Stimulated activated CD4-positive, alpha-beta T cell treated with anti-CD3 and anti-CD28 coated beads, TNF-alpha, amount 100 ng/mL, for 4 hours (primary cell): ENCODE results near the gene SELL.
"Not testable (repeated sequence)": the region's sequence is repeated elsewhere in the genome, so short reads cannot be mapped to it uniquely, and the experiment has no call there.

Experiments used
- DNase-seq, 3 experiments: peaks; one replicate each; pipeline ENCODE4 v3.0.0-alpha.2; 2020; ENCODE audit warnings: low read depth in 3 of 3

SELL gene

DNA sequence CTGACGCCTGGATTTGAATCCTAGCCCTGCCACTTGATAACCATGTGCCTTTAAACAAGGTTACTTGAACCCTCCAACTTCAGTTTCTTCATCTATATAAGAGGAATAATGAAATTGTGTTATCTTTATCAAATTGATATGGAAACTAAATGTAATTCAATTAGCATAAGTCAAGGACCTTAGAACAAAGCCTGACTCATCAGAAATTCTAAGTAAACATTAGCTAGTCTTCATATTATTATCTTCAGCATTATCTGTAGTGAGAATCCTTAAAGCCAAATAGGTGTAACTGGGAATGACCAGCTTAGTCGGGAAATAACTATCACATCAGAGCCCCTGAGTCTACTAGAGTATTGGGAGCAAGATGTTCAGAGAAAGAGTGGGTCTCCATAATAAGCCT lies 6.6 kb downstream of the SELL start:
- DNase-seq, result no peak

DNA sequence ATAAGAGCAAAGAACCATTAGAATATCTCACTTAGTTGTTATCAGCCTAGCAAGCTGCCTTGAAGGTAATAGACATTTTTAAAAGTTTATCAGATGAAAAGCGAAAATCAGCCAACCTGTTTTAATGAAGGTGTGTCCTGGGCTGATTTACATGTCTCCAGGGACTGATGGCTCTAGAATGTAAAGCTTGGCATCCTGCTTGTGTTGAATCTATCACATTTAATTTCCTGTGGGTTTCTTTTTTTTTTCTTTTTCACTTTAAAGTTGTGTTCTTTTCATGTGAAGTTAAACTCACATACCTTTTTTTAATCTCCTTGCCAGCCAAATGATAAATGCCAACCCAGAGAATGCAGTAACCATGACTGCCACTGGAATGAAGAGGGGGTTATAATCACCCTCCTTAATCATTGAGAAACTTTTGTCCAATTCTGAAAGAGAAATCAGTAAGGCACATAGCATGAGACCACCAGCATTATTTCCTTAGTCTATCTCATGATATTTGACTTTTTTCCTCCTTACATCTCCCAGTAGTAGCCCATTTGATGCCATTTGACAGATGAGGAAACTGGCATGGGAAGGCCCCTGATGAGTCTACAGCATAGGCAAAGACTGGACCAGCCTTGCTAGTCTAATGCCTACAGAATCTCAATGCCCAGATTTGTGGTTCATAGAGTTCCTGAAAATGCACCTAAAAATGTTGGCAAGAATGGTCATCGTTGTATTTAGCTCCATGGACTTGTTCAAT lies 10.0 kb downstream of the SELL start:
- no peak for DNase-seq

- DNase-seq, result no peak
Measured at GRCh38 chr1:169699707-169700106, 11.7 kb downstream of the SELL start.

DNA sequence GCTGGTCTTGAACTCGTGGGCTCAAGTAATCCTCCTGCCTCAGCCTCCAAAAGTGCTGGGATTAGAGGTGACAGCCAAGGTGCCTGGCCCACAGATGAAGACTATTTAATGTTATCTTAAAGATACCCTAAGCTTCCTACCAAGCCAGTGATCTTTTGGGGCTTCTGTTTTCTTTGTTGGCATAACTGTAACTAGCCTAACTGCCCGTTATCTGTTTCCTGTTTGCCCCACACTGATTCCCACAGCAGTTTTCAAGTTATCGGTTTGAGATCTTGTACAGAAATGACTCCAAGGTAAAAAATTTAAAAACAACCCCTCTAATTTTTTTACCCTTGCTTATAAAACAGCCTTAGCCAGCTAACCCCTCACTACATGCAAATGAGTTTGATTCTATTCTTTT lies 12.4 kb downstream of the SELL start:
- DNase-seq, result no peak

DNA sequence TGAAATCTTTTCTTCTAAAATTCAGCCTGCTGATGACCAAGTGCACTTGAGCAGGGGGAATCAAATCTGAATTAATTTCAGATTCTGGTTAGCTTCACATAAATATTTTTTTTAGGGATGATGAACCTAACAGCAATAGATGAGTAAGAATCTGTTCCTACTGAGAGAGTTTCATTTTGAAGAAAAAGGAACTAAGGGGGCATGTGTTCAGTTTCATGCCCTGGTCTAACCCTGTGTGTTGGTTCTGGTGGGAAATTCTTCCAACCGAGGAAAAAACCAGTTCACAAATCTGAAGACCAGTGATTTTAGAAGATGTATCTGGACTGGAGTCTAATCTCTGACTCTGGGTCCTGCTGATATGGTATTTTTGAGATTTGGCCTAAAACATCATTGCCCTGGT lies 13.7 kb downstream of the SELL start:
- DNase-seq, result no peak

- DNase-seq, result no peak
Measured at GRCh38 chr1:169696273-169697100, 14.9 kb downstream of the SELL start.

DNA sequence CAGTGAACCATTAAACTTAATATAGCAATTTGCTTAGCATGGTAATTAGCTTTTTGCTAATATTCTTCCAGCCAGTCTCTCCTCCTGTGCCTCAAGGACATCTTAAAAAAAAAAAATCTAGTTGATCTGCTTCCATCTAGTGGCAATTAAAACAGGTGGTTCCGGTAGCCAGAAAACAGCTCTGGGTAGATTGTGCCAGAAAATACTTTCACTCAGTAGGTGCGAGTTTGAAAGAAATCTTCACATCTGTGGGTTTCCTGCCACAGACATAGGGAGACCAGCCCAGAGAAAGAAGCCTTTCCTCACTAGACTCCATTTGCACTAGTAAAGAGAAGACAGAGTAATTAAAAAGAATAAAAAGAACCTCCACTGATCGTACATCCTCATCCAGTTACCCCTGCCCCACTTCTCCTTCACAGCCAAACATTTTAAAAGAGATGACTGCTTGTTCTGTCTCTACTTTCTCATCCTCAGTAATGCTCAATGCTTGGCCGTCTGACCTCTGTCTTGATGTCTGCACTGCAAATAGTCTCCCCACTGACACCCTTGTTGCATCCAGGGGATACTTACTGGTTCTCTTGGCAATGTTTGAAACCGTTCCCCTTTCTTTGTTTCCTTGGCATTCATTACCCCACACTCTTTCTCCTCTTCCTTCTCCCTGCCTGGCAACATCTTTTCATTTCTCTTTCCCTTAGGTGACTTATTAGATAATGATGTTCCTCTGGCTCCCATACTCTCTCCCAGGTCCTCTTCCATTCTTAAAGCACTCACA lies 16.9 kb downstream of the SELL start:
- no peak for DNase-seq

- DNase-seq, result no peak
Measured at GRCh38 chr1:169692756-169693460, 18.5 kb downstream of the SELL start.

DNA sequence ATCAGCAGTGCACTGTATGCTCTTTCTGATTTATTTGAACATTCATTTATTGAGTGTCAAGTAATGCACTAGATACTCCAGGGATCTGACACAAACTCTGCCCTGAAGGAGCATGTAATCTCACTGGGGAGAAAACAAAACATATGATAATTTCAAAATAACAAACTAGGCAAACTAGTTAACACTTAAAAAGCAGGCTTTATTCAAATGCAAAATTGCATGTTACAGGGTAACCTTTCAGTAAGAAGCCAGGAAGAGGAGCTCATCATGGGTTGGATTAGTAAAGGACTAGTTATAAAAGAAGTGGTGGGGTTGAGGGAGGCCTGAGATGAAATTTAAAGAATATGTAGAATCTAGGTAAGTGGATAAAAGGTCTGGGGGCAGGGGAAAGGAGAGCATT lies 20.9 kb downstream of the SELL start:
- no peak for DNase-seq

GRCh38 chr1:169689395-169689794 lies 22.0 kb downstream of the SELL start:
- DNase-seq, result no peak

DNA sequence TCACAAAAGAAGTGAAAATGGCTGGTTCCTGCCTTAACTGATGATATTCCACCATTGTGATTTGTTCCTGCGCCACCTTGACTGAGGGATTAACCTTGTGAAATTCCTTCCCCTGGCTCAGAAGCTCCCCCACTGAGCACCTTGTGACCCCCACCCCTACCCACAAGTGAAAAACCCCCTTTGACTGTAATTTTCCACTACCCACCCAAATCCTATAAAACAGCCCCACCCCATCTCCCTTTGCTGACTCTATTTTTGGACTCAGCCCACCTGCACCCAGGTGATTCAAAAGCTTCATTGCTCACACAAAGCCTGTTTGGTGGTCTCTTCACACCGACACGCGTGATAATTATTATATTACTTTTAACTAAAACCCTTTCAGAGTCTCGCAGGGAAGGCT lies 23.0 kb downstream of the SELL start:
- not testable (repeated sequence) for DNase-seq

- no peak for DNase-seq
Measured at GRCh38 chr1:169683661-169684060, 27.8 kb downstream of the SELL start.

GRCh38 chr1:169683168-169683567 lies 28.3 kb downstream of the SELL start:
- not testable (repeated sequence) for DNase-seq

DNA sequence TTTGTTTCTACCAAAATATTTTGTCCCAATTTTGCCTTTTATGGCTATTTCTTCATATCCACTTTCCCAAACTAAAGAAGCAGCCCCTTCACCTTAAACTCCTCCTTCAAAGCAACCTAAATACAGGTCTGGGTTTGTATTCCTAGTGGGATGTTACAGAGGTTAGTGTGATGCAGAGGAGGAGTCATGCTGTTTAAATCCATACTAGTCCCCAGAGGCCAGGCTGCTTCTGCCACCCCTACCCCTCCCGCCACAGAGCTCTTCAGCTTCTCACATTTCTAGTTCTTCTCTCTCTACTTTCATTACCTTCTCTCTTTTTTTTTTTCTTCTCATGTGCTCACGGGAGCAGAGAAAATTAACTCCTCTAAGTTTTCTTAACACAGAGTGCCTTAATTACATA lies 29.3 kb downstream of the SELL start:
- no peak for DNase-seq

DNA sequence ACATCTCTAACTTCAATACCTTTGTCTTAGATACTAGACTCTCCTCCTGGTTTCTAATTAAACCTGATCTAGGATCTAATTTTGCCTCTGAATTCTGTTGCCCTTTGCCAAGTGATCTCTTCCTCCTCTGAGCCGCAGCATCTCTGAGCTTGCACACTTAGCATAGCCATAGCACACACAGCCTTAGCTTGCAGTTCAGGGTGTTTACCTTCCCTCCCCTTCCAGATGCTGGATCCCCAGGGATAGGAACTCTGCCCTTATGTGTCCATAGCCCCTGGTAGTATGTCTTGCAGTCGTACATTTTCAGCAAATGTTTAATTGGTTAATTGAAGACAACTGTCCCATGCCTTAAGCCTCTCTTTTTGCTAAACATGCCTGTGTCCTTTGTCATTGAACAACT lies 30.3 kb downstream of the SELL start:
- DNase-seq, result no peak

DNA sequence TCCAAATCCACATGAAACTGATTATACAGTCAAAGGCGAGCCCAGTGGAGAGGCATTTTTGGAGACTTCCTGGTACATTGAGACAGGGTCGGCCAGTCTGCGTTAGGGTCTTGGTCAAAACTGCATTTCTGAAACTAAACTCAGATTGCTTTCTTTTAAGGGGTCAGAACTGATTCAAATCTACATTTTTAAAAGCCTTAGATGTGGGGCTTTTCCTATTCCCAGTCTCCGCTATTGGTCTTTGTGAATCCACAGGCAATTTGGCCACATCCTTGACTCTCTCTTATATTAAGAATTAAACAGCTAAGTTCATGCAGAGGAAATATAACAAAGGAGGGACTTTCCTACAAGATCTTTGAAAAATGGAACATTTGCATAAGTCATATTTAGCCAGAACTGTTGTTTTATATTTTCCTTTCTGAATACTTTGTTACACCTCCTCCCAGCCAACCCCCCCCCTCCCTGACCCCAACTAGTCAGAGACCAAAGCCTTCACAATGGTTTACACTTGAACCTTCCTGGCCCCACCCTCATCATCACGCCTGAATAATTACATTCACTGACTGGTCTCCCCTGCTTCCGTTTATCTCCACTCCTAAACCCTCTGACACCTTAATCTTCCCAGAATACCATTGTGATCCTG lies 30.9 kb downstream of the SELL start:
- DNase-seq, result peak in 2 of 3 experiments; percentile 56 to 63

DNA sequence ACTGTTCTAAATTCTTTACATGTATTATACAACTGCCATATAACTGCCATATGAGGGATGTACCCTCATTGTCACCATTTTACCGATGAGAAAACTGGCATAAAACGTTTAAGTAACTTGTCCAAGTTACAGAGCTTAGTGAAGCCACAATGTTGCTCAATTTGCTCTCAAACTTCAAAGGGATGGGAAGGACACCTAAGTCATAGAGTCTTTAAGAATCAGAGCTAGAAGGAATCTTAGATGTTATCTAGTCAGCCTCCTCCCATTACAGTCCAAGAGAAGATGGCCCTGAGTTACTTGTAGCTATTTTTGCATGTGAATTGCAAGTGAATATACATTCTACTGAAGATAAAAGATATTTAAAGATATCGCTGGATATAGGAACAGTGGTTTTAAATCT lies 31.7 kb downstream of the SELL start:
- DNase-seq, result no peak

- DNase-seq, result no peak
Measured at GRCh38 chr1:169676001-169676400, 35.4 kb downstream of the SELL start.

DNA sequence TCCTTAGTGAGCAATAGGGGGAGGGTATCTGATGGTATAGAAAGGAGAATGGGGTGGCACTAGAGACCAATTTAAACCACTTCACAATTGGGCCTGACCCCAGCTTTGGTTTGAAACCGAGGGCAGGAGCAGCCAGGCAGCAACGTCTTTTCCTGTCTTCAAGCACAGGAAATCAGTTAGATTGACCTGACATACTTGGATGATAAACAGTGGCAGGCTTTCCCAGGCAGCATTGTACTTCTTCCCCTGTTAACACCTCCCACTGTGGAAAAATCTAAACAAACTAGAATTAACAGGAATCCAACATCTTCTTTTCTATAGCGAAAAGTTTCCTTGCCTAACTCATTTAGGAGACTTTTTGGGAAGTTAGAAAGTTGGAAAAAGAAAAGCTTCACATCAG lies 40.6 kb downstream of the SELL start:
- no peak for DNase-seq

DNA sequence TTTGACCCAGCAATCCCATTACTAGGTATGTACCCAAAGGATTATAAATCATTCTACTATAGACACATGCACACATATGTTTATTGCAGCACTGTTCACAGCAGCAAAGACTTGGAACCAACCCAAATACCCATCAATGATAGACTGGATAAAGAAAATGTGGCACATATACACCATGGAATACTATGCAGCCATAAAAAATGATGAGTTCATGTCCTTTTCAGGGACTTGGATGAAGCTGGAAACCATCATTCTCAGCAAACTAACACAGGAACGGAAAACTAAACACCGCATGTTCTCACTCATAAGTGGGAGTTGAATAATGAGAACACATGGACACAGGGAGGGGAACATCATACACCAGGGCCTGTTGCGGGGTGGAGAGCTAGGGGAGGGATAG lies 41.2 kb downstream of the SELL start:
- not testable (repeated sequence) for DNase-seq
